Esophagus muscularis mucosa (tissue), 4 donors: ENCODE data around the gene RPLP2.

ENCODE experiments used
- CTCF ChIP-seq, 3 experiments: fragments of 200-600 bp in 2 of 3; fragments of 450-650 bp in 1 of 3; sonication (generic) in 2 of 3; IDR thresholded peaks; one replicate each; pipeline ENCODE4 v1.5.1; 2017 to 2019; ENCODE audit warnings: antibody characterized with exemption in 3 of 3, mild to moderate bottlenecking in 2 of 3, moderate library complexity in 1 of 3
- EP300 ChIP-seq: sonication (generic); formaldehyde crosslinking; IDR thresholded peaks from one replicate; pipeline ENCODE4 v1.6.1; 2017; ENCODE audit warnings: antibody characterized with exemption
- POLR2A ChIP-seq: fragments of 450-650 bp; IDR thresholded peaks from one replicate; pipeline ENCODE4 v1.6.1; 2017; ENCODE audit warnings: antibody characterized with exemption, moderate library complexity, mild to moderate bottlenecking, low read depth
- POLR2AphosphoS5 ChIP-seq, 2 donors: sonication (generic); formaldehyde crosslinking; IDR thresholded peaks; one replicate each; pipeline ENCODE4 v1.6.1; 2017; ENCODE audit warnings: antibody characterized with exemption in 2 of 2

GRCh38 chr11:838441-839279 lies 28.9 kb downstream of the RPLP2 start:
- TF ChIP-seq CTCF (IDR thresholded peaks at IDR 0.05) (peak in 1 of 3 experiments; percentile 7), POLR2A (no peak), EP300 (no peak), POLR2AphosphoS5 (IDR thresholded peaks at IDR 0.05) (no peak)
